Left lung (tissue), 10 donors: ENCODE results near the gene CLDN24. TPM values are rescaled to one million over a fixed set of nuclear protein-coding genes. Genes with fewer than 3 reads are reported as not detected.
A peak's percentile ranks its signal among the peaks of the same experiment; 100 is the strongest.

Experiments
- ATAC-seq: fragments of 200-7000 bp; cut with Tn5 transposase; one replicate; pipeline ENCODE4 v1.9.1; 2020; ENCODE audit warnings: moderate library complexity
- DNase-seq, 4 donors: peaks; one replicate each; pipeline ENCODE4 v3.0.0-alpha.2; 2013 to 2020
- H3K27ac ChIP-seq, 2 donors: fragments of 200-600 bp; sonication (generic) in 1 of 2; one replicate each; pipeline versions ENCODE4 v1.5.0 to v1.8.0; 2020 to 2021
- H3K27me3 ChIP-seq, 2 donors: fragments of 200-600 bp; sonication (generic) in 1 of 2; one replicate each; pipeline versions ENCODE4 v1.5.0 to v1.8.0; 2020 to 2021
- H3K36me3 ChIP-seq, 2 donors: fragments of 200-600 bp; sonication (generic) in 1 of 2; one replicate each; pipeline versions ENCODE4 v1.5.0 to v1.8.0; 2020 to 2021
- H3K4me1 ChIP-seq, 2 donors: fragments of 200-600 bp; one replicate each; pipeline ENCODE4 v1.8.0; 2021
- H3K4me3 ChIP-seq, 2 donors: fragments of 200-600 bp; sonication (generic) in 1 of 2; one replicate each; pipeline versions ENCODE4 v1.5.0 to v1.8.0; 2020 to 2021; ENCODE audit warnings: mild to moderate bottlenecking in 1 of 2
- H3K9me3 ChIP-seq, 2 donors: fragments of 200-600 bp; sonication (generic) in 1 of 2; one replicate each; pipeline versions ENCODE4 v1.5.0 to v1.8.0; 2020 to 2021
- intact Hi-C, 2 donors: fragments of 100-400 bp; cut with DNase I; formaldehyde crosslinking; loops; one replicate each; pipeline versions ENCODE4 v1.11.2 to v1.14.2; 2022
- polyA plus RNA-seq, 6 donors: library from polyadenylated mRNA; unstranded; fragments of 120-200 nt; gene quantifications; one replicate each; pipeline ENCODE4 v1.2.1, GENCODE V29; 2013; ENCODE audit not compliant: insufficient read length in 6 of 6
- total RNA-seq, 2 donors: library from RNA; stranded (reverse); fragmentation: NEBNext Ultra II Directional; extraction: Animal tissue kit (Norgen Biotek cat#: 25700); gene quantifications; one replicate each; pipeline ENCODE4 v1.2.1, GENCODE V29; 2021
- TF ChIP-seq, protein P1 (sequence below), 2 donors: fragments of 200-600 bp; sonication (generic) in 1 of 2; IDR thresholded peaks; one replicate each; pipeline versions ENCODE4 v1.5.0 to v1.8.0; 2021; ENCODE audit warnings: antibody characterized with exemption in 2 of 2
- donor health status: DM: no; HTN: yes; CAD: no.
- donor health status: DM: no; HTN: no; CAD: no.

The CLDN24 gene
- total and polyA plus RNA-seq, 8 donors = 0.25 to 0.53 TPM; not detected in 6

DNA sequence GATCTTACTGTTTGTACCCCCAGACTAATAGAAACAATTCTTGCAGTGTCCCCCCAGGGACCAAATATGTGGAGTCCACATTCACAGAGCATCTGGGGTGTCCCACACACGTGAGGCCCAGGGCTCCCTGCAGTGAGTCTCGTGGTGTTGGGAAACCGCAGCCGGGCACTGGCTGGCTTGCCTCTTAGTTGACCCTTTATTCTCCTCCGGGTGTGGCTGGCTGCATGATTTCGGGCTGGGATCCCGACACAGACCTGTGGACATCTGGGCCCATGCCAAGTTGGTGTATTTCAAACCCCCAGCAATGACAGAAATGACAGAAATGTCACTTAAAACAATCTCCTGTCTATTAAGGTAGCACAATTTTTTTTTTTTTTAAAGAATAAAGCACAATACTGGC is 15.6 kb upstream of the CLDN24 start:
- DNase-seq = no peak
- Histone ChIP-seq H3K27me3 (peaks cover under 1 to 11% of the 10 kb centered on the region in 2 donors), H3K9me3 (no peaks in the 10 kb centered on the region), H3K4me1 (peaks cover 0 to 5% of the 10 kb centered on the region in 2 donors), H3K4me3 (no peak overlapping the region), H3K36me3 (no peaks in the 10 kb centered on the region), H3K27ac (no peak overlapping the region)
- intact Hi-C loops = no loop called here
- TF ChIP-seq, protein P1, sequence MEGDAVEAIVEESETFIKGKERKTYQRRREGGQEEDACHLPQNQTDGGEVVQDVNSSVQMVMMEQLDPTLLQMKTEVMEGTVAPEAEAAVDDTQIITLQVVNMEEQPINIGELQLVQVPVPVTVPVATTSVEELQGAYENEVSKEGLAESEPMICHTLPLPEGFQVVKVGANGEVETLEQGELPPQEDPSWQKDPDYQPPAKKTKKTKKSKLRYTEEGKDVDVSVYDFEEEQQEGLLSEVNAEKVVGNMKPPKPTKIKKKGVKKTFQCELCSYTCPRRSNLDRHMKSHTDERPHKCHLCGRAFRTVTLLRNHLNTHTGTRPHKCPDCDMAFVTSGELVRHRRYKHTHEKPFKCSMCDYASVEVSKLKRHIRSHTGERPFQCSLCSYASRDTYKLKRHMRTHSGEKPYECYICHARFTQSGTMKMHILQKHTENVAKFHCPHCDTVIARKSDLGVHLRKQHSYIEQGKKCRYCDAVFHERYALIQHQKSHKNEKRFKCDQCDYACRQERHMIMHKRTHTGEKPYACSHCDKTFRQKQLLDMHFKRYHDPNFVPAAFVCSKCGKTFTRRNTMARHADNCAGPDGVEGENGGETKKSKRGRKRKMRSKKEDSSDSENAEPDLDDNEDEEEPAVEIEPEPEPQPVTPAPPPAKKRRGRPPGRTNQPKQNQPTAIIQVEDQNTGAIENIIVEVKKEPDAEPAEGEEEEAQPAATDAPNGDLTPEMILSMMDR (IDR thresholded peaks at IDR 0.05) = no peak
- no peak for ATAC-seq

DNA sequence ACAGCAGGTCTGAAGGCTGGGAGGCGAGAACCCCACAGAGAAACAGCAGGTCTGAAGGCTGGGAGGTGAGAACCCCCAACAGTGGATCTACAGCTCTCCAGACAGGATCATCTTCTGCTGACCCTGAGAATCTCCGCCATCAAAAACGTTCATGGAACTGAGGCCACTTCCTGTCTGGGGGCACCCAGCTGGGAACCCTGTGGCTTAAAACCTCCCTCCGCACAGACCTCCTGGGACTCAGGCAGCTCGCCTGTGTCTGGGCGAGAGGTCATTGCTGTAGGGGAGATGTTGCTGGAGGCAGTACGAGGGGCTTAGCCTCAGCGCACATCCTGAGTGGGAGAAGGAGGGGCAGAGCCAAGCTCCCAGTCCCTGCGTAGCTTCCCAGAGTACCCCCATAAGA is 15.1 kb upstream of the CLDN24 start:
- Histone ChIP-seq H3K27me3 (peaks cover 0 to 6% of the 10 kb centered on the region in 2 donors), H3K4me1 (peaks cover 0 to 4% of the 10 kb centered on the region in 2 donors), H3K36me3 (no peaks in the 10 kb centered on the region), H3K27ac (no peak overlapping the region), H3K4me3 (no peak overlapping the region), H3K9me3 (no peaks in the 10 kb centered on the region)
- intact Hi-C loops = no loop called here
- DNase-seq = no peak
- ATAC-seq = no peak
- TF ChIP-seq, protein P1 (IDR thresholded peaks at IDR 0.05) = no peak

DNA sequence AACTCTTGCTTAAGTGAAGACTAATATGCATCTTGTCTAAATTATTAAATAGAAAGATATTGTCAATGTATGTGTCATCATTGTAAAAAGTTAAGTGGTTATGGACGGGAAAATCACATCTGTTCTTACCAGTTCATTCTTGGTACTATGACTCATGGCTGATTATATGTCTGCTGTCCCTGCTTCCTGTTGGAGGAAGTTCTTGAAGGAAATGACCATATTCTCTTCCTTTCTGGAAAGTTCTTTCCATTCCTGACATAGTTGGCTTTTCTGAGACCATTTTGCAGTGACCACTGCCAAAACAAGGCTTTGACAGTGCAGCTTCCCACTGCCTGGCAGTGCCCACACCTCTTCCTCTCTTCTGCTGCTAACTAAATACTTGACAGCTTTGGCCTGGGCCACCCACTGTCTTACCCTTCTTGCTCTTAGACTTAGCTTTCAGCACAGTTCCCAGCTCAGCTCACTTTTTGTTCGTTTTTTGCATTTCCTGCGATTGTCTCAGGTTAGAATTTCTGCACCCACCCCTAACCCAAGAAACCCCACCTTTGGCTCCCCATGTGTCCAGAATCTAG is 13.2 kb upstream of the CLDN24 start:
- intact Hi-C loops = no loop called here
- ATAC-seq (peak; percentile 41), DNase-seq (no peak)
- no peaks in the 10 kb centered on the region for H3K9me3 ChIP-seq
- TF ChIP-seq, protein P1 (IDR thresholded peaks at IDR 0.05) = no peak
- no peak overlapping the region for H3K4me3 ChIP-seq
- H3K27ac ChIP-seq = peak overlapping the region in 1 of 2 donors; percentile 42
- peaks cover 0 to 4% of the 10 kb centered on the region in 2 donors for H3K4me1 ChIP-seq
- H3K36me3 ChIP-seq = no peaks in the 10 kb centered on the region
- no peaks in the 10 kb centered on the region for H3K27me3 ChIP-seq

DNA sequence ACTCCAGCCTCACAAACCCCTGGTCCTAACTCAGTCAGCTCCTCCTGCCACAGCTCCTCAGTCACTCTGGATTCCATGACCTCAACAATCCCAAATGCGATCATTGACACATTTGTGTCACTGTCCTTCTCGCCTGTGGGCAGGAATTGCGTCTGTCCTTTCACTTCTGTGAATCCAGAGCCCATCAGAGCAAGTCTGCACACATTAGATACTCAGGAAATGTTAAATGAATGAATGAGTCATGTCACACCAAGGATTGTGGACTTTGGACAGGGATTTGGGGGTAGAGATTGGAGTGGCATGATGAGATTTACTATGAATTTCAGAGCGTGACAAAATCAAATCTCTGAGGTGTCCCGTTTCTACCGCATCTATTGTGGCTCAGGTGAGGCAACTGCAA is 11.8 kb upstream of the CLDN24 start:
- Histone ChIP-seq H3K9me3 (no peaks in the 10 kb centered on the region), H3K27me3 (no peaks in the 10 kb centered on the region), H3K36me3 (no peaks in the 10 kb centered on the region), H3K4me1 (peaks cover 0 to 4% of the 10 kb centered on the region in 2 donors), H3K4me3 (no peak overlapping the region), H3K27ac (no peak overlapping the region)
- intact Hi-C loops = no loop called here
- no peak for ATAC-seq
- no peak for DNase-seq
- TF ChIP-seq, protein P1 (IDR thresholded peaks at IDR 0.05) = no peak

DNA sequence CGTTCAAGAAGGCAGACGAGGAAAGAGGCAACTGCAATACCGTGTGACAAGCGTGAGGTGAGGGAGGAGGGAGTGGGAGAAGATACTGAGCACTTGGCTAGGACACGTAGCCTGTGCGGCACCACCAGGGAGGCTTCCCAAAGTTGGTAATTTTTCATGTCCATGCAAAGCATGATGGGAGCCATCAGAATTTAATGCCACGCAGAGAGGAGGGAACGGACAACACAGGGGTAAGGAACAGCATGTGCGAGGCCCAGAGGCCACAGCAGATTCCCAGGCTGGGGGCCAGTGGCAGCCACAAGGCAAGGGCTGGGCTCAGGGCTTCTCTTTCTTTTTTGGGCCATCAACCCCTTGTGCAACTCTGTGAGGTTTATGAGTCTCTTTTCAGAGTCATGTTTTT is 11.0 kb upstream of the CLDN24 start:
- intact Hi-C loops = no loop called here
- H3K4me3 ChIP-seq = no peak overlapping the region
- peaks cover 0 to 4% of the 10 kb centered on the region in 2 donors for H3K4me1 ChIP-seq
- no peaks in the 10 kb centered on the region for H3K9me3 ChIP-seq
- H3K36me3 ChIP-seq = no peaks in the 10 kb centered on the region
- no peak overlapping the region for H3K27ac ChIP-seq
- DNase-seq = no peak
- TF ChIP-seq, protein P1 (IDR thresholded peaks at IDR 0.05) = no peak
- no peaks in the 10 kb centered on the region for H3K27me3 ChIP-seq
- no peak for ATAC-seq
